HepG2 (cell line): ENCODE measurements around the gene CRKL. TPM values are rescaled to one million over a fixed set of nuclear protein-coding genes. Genes with fewer than 3 reads are reported as not detected.

ENCODE experiments used
- AHDC1 ChIP-seq: sonication (generic); formaldehyde crosslinking; IDR thresholded peaks from 2 replicates; pipeline ENCODE4 v1.5.1; 2020; ENCODE audit warnings: mild to moderate bottlenecking, missing genetic modification reagents, borderline replicate concordance
- DNMT1 ChIP-seq: sonication (generic); formaldehyde crosslinking; IDR thresholded peaks from 2 replicates; pipeline ENCODE4 v1.5.1; 2020; ENCODE audit warnings: mild to moderate bottlenecking, missing genetic modification reagents
- FOXP1 ChIP-seq, 2 experiments: fragments of 450-650 bp in 1 of 2; IDR thresholded peaks; 2 replicates each; pipeline ENCODE4 v1.6.1; 2017 to 2018; ENCODE audit warnings: antibody characterized with exemption in 1 of 2
- IKZF5 ChIP-seq: IDR thresholded peaks from 2 replicates; pipeline ENCODE4 v1.6.1; 2018; ENCODE audit warnings: missing genetic modification reagents, mild to moderate bottlenecking, missing compliant biosample characterization
- KLF16 ChIP-seq, 2 experiments: sonication (generic) in 1 of 2; formaldehyde crosslinking in 1 of 2; IDR thresholded peaks; 2 replicates each; pipeline versions ENCODE4 v1.6.1 to v1.8.0; 2016 to 2023; ENCODE audit warnings: missing genetic modification reagents in 2 of 2, missing compliant biosample characterization in 1 of 2
- KLF9 ChIP-seq: IDR thresholded peaks from 2 replicates; pipeline ENCODE4 v1.6.1; 2016; ENCODE audit warnings: low read depth
- NFKB2 ChIP-seq: sonication (generic); formaldehyde crosslinking; IDR thresholded peaks from 2 replicates; pipeline ENCODE4 v1.4.0; 2020; ENCODE audit warnings: missing genetic modification reagents, borderline replicate concordance
- RFX5 ChIP-seq: IDR thresholded peaks from 2 replicates; pipeline ENCODE4 v1.6.1; 2011; ENCODE audit warnings: low read depth, low read length, improper control_type of control experiment
- SNAI1 ChIP-seq: sonication (generic); formaldehyde crosslinking; IDR thresholded peaks from 2 replicates; pipeline ENCODE4 v1.5.0; 2020; ENCODE audit warnings: mild to moderate bottlenecking, missing genetic modification reagents, borderline replicate concordance
- STAT5B ChIP-seq: sonication (generic); formaldehyde crosslinking; IDR thresholded peaks from 2 replicates; pipeline ENCODE4 v1.4.0; 2020; ENCODE audit warnings: missing genetic modification reagents
- USF2 ChIP-seq, 2 experiments: sonication (generic) in 1 of 2; formaldehyde crosslinking in 1 of 2; IDR thresholded peaks; 2 replicates each; pipeline versions ENCODE4 v1.5.1 to v1.6.1; 2011 to 2020; ENCODE audit warnings: borderline replicate concordance in 1 of 2, low read depth in 1 of 2, low read length in 1 of 2, mild to moderate bottlenecking in 1 of 2, missing genetic modification reagents in 1 of 2, moderate library complexity in 1 of 2
- polyA plus RNA-seq, 8 experiments: library from polyadenylated mRNA; depleted of rRNA in 3 of 8; stranded (reverse) in 7 of 8; unstranded in 1 of 8; fragments of >200 nt; fragmentation: Illumina TruSeq in 4 of 8; extraction: Trizol in 4 of 8; gene quantifications; 2 replicates each; pipeline versions ENCODE4 v1.2.1 to v1.2.3, GENCODE V29; 2011 to 2016; ENCODE audit warnings: low read depth in 4 of 8, missing spikeins in 1 of 8, mixed read lengths in 1 of 8; ENCODE audit not compliant: insufficient read depth in 1 of 8
- total RNA-seq, 5 experiments: library from RNA; depleted of rRNA; stranded (reverse); fragments of >200 nt; fragmentation: Illumina TruSeq; extraction: Trizol; gene quantifications; 2 replicates each; pipeline ENCODE4 v1.2.3, GENCODE V29; 2016; ENCODE audit warnings: low read depth in 1 of 5
- TF ChIP-seq, protein P1 (sequence below): sonication (generic); formaldehyde crosslinking; IDR thresholded peaks from 2 replicates; pipeline ENCODE4 v1.4.0; 2020; ENCODE audit warnings: missing genetic modification reagents
- TF ChIP-seq, protein P2 (sequence below): sonication (generic); formaldehyde crosslinking; IDR thresholded peaks from 2 replicates; pipeline ENCODE4 v1.4.0; 2020; ENCODE audit warnings: missing genetic modification reagents, mild to moderate bottlenecking, borderline replicate concordance
- TF ChIP-seq, protein P3 (sequence below): conservative IDR thresholded peaks from 2 replicates; pipeline ENCODE4 v1.6.1; 2018; ENCODE audit warnings: missing genetic modification reagents

Gene CRKL
- total and polyA plus RNA-seq, 2 of the 13 experiments (the other 11 are each of a cell fraction or from before 2014, with no cell fraction given): 37.4 to 60.6 TPM

- TF ChIP-seq AHDC1 (no peak), DNMT1 (CRISPR knock-in tag) (no peak), STAT5B (CRISPR knock-in tag) (no peak), SNAI1 (CRISPR knock-in tag) (no peak), FOXP1 (IDR thresholded peaks at IDR 0.05) (no peak), FOXP1 (CRISPR knock-in tag; IDR thresholded peaks at IDR 0.05) (no peak), KLF9 (no peak), NFKB2 (CRISPR knock-in tag) (no peak), RFX5 (no peak), KLF16 (CRISPR knock-in tag; IDR thresholded peaks at IDR 0.05) (no peak), IKZF5 (no peak), USF2 (IDR thresholded peaks at IDR 0.05; ENCODE audit: low read depth, low read length) (no peak), USF2 (CRISPR knock-in tag; IDR thresholded peaks at IDR 0.05; ENCODE audit: borderline replicate concordance) (no peak)
- TF ChIP-seq, protein P1, sequence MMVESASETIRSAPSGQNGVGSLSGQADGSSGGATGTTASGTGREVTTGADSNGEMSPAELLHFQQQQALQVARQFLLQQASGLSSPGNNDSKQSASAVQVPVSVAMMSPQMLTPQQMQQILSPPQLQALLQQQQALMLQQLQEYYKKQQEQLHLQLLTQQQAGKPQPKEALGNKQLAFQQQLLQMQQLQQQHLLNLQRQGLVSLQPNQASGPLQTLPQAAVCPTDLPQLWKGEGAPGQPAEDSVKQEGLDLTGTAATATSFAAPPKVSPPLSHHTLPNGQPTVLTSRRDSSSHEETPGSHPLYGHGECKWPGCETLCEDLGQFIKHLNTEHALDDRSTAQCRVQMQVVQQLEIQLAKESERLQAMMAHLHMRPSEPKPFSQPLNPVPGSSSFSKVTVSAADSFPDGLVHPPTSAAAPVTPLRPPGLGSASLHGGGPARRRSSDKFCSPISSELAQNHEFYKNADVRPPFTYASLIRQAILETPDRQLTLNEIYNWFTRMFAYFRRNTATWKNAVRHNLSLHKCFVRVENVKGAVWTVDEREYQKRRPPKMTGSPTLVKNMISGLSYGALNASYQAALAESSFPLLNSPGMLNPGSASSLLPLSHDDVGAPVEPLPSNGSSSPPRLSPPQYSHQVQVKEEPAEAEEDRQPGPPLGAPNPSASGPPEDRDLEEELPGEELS (CRISPR knock-in tag): no peak
- TF ChIP-seq, protein P2, sequence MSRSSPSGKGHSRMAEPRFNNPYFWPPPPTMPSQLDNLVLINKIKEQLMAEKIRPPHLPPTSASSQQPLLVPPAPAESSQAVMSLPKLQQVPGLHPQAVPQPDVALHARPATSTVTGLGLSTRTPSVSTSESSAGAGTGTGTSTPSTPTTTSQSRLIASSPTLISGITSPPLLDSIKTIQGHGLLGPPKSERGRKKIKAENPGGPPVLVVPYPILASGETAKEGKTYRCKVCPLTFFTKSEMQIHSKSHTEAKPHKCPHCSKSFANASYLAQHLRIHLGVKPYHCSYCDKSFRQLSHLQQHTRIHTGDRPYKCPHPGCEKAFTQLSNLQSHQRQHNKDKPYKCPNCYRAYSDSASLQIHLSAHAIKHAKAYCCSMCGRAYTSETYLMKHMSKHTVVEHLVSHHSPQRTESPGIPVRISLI: no peak
- TF ChIP-seq, protein P3, sequence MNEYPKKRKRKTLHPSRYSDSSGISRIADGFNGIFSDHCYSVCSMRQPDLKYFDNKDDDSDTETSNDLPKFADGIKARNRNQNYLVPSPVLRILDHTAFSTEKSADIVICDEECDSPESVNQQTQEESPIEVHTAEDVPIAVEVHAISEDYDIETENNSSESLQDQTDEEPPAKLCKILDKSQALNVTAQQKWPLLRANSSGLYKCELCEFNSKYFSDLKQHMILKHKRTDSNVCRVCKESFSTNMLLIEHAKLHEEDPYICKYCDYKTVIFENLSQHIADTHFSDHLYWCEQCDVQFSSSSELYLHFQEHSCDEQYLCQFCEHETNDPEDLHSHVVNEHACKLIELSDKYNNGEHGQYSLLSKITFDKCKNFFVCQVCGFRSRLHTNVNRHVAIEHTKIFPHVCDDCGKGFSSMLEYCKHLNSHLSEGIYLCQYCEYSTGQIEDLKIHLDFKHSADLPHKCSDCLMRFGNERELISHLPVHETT (CRISPR knock-in tag): no peak
Measured at GRCh38 chr22:20940186-20940651, 23.0 kb downstream of the CRKL start (continued).
